GM12878 (cell line): Measurements from ENCODE around the gene GPC5. TPM values are rescaled to one million over a fixed set of nuclear protein-coding genes. Genes with fewer than 3 reads are reported as not detected.

ENCODE experiments used
- ATAC-seq: fragments of 200-7000 bp; cut with Tn5 transposase; 3 replicates; pipeline ENCODE4 v1.9.1; 2020; ENCODE audit warnings: mild to moderate bottlenecking, moderate library complexity
- BruUV-seq: library from RNA; stranded (reverse); fragments of 400-500 nt; replicated peaks from 2 replicates; lab custom pipeline; 2021; lab: Mats Ljungman, UMichigan
- CTCF ChIA-PET: fragments of 300-600 bp; sonication (Branson Sonifier 250); formaldehyde crosslinking; extraction: SDS; loops from one replicate; lab custom pipeline; 2021; ENCODE audit warnings: inconsistent platforms; lab: Yijun Ruan, JAX
- POLR2A ChIA-PET: fragments of 350-600 bp; formaldehyde crosslinking; extraction: SDS; loops from one replicate; lab custom pipeline; 2021; ENCODE audit warnings: inconsistent platforms; lab: Charles Lee
- RAD21 ChIA-PET: fragments of 300-600 bp; sonication (Branson Sonifier 250); formaldehyde crosslinking; loops from one replicate; lab custom pipeline; 2023; ENCODE audit warnings: antibody characterized with exemption; ENCODE audit not compliant: unreplicated experiment; lab: Charles Lee
- SMC1A ChIA-PET: fragments of 300-600 bp; sonication (Branson Sonifier 250); formaldehyde crosslinking; loops from one replicate; lab custom pipeline; 2023; ENCODE audit not compliant: unreplicated experiment, uncharacterized antibody; lab: Charles Lee
- DNase-seq: peaks from one replicate; pipeline ENCODE4 v3.0.0-alpha.2; 2011; ENCODE audit warnings: low read depth, low spot score
- FAIRE-seq: peaks from 3 replicates; lab custom pipeline; 2011; peaks lifted over from hg19 to GRCh38; lab: Jason Lieb, UNC
- H2AFZ ChIP-seq: 2 replicates; pipeline ENCODE4 v1.6.0; 2011; ENCODE audit warnings: low read depth, low read length, control low read depth; ENCODE audit not compliant: control insufficient read depth
- H3K27ac ChIP-seq: 2 replicates; pipeline ENCODE4 v1.5.1; 2011; ENCODE audit warnings: control low read depth; ENCODE audit not compliant: control insufficient read depth, insufficient read depth
- H3K27me3 ChIP-seq, 2 experiments: replicated peaks in 1 of 2; 2 replicates each; pipeline versions ENCODE4 v1.6.0 to v1.6.1; 2011; ENCODE audit warnings: low read length in 1 of 2; ENCODE audit not compliant: control insufficient read depth in 2 of 2, insufficient read depth in 2 of 2
- H3K36me3 ChIP-seq, 2 experiments: 2 replicates each; pipeline ENCODE4 v1.5.1; 2011; ENCODE audit warnings: low read length in 1 of 2; ENCODE audit not compliant: control insufficient read depth in 2 of 2, insufficient read depth in 2 of 2
- H3K4me1 ChIP-seq: 2 replicates; pipeline ENCODE4 v1.6.1; 2011; ENCODE audit warnings: mild to moderate bottlenecking, low read length, moderate library complexity, mixed read lengths; ENCODE audit not compliant: control insufficient read depth, insufficient read depth
- H3K4me2 ChIP-seq: 2 replicates; pipeline ENCODE4 v1.6.0; 2011; ENCODE audit warnings: control low read depth; ENCODE audit not compliant: control insufficient read depth, insufficient read depth
- H3K4me3 ChIP-seq: fragments of 200-600 bp; sonication (generic); 2 replicates; pipeline ENCODE4 v1.5.1; 2016
- H3K79me2 ChIP-seq: 2 replicates; pipeline ENCODE4 v1.6.0; 2011; ENCODE audit warnings: low read length; ENCODE audit not compliant: control insufficient read depth, insufficient read depth
- H3K9ac ChIP-seq: 2 replicates; pipeline ENCODE4 v1.8.0; 2011; ENCODE audit warnings: low read length, control low read depth, mixed read lengths; ENCODE audit not compliant: control insufficient read depth, insufficient read depth
- H3K9me3 ChIP-seq: replicated peaks from 3 replicates; pipeline ENCODE4 v1.5.1; 2011; ENCODE audit warnings: mild to moderate bottlenecking, low read length; ENCODE audit not compliant: control insufficient read depth, insufficient read depth
- H4K20me1 ChIP-seq: 2 replicates; pipeline ENCODE4 v1.6.0; 2011; ENCODE audit not compliant: control insufficient read depth, insufficient read depth
- ATF7 ChIP-seq: fragments of 450-650 bp; IDR thresholded peaks from 2 replicates; pipeline ENCODE4 v1.6.1; 2016; ENCODE audit warnings: low read depth, mild to moderate bottlenecking
- BCL11A ChIP-seq: IDR thresholded peaks from 2 replicates; pipeline ENCODE4 v1.6.1; 2011; ENCODE audit warnings: low read depth, low read length
- BHLHE40 ChIP-seq, 2 experiments: fragments of 450-650 bp in 1 of 2; IDR thresholded peaks; 2 replicates each; pipeline ENCODE4 v1.6.1; 2011 to 2017; ENCODE audit warnings: low read depth in 2 of 2, borderline replicate concordance in 1 of 2, improper control_type of control experiment in 1 of 2, low read length in 1 of 2, mild to moderate bottlenecking in 1 of 2
- BMI1 ChIP-seq: fragments of 450-650 bp; IDR thresholded peaks from 2 replicates; pipeline ENCODE4 v1.6.1; 2016; ENCODE audit warnings: mild to moderate bottlenecking, moderate library complexity, borderline replicate concordance
- CBX3 ChIP-seq: fragments of 200-600 bp; sonication (generic); IDR thresholded peaks from 2 replicates; pipeline ENCODE4 v1.6.1; 2016; ENCODE audit warnings: low read depth, borderline replicate concordance
- DPF2 ChIP-seq: fragments of 450-650 bp; IDR thresholded peaks from 2 replicates; pipeline ENCODE4 v1.6.1; 2017; ENCODE audit warnings: mild to moderate bottlenecking
- EP300 ChIP-seq, 2 experiments: fragments of 150-350 bp in 1 of 2; IDR thresholded peaks; 2 replicates each; pipeline ENCODE4 v1.6.1; 2011 to 2012; ENCODE audit warnings: low read depth in 2 of 2, low read length in 2 of 2, borderline replicate concordance in 1 of 2, improper control_type of control experiment in 1 of 2, inconsistent platforms in 1 of 2; ENCODE audit not compliant: control insufficient read depth in 1 of 2
- FOXM1 ChIP-seq: IDR thresholded peaks from 2 replicates; pipeline ENCODE4 v1.6.1; 2012; ENCODE audit warnings: low read depth, mild to moderate bottlenecking, inconsistent platforms, low read length, moderate library complexity
- MEF2A ChIP-seq: IDR thresholded peaks from 2 replicates; pipeline ENCODE4 v1.6.1; 2011; ENCODE audit warnings: low read depth, mild to moderate bottlenecking, low read length, moderate library complexity; ENCODE audit not compliant: insufficient read depth
- MXI1 ChIP-seq: fragments of 150-350 bp; IDR thresholded peaks from 2 replicates; pipeline ENCODE4 v1.6.1; 2011; ENCODE audit warnings: low read depth, mild to moderate bottlenecking, inconsistent platforms, low read length, improper control_type of control experiment
- PKNOX1 ChIP-seq: fragments of 450-650 bp; IDR thresholded peaks from 2 replicates; pipeline ENCODE4 v1.6.1; 2016; ENCODE audit warnings: mild to moderate bottlenecking
- REST ChIP-seq: IDR thresholded peaks from 2 replicates; pipeline ENCODE4 v1.6.1; 2012; ENCODE audit warnings: mild to moderate bottlenecking, low read depth, low read length
- RUNX3 ChIP-seq: IDR thresholded peaks from 2 replicates; pipeline ENCODE4 v1.6.1; 2012; ENCODE audit warnings: low read length, inconsistent platforms
- SREBF1 ChIP-seq: IDR thresholded peaks from 2 replicates; pipeline ENCODE4 v1.6.1; 2012; ENCODE audit warnings: mild to moderate bottlenecking, low read length
- TCF12 ChIP-seq: IDR thresholded peaks from 2 replicates; pipeline ENCODE4 v1.6.1; 2011; ENCODE audit warnings: low read depth, mild to moderate bottlenecking, low read length
- ZNF592 ChIP-seq: fragments of 450-650 bp; IDR thresholded peaks from 2 replicates; pipeline ENCODE4 v1.6.1; 2017; ENCODE audit warnings: mild to moderate bottlenecking, moderate library complexity
- WGBS: methylation state at CpG from one replicate; pipeline ENCODE4 v1.1.6; 2016; ENCODE audit warnings: low lambda C conversion rate; ENCODE audit not compliant: insufficient replicate concordance, insufficient coverage; ENCODE audit errors: missing lambda C conversion rate; 5-methylcytosine and 5-hydroxymethylcytosine counted together
- in situ Hi-C: fragments of 300-500 bp; cut with MboI; formaldehyde crosslinking; loops from 9 replicates; pipeline ENCODE4 v1.14.3; 2018; ENCODE audit warnings: mixed read lengths
- intact Hi-C: fragments of 100-400 bp; cut with micrococcal nuclease; formaldehyde crosslinking; loops from one replicate; pipeline ENCODE4 v1.14.2; 2022; ENCODE audit not compliant: unreplicated experiment
- polyA plus RNA-seq, 11 experiments: library from polyadenylated mRNA; depleted of rRNA in 4 of 11; unstranded in 6 of 11; stranded (reverse) in 5 of 11; fragments of >200 nt; fragmentation: Nextera tagmentation in 4 of 11; fragmentation: Illumina TruSeq in 1 of 11; extraction: Ambion mirVana in 4 of 11; extraction: Trizol in 1 of 11; gene quantifications; 1 replicate in 1 of 11; 2 replicates in 10 of 11; pipeline versions ENCODE4 v1.2.1 to v1.2.3, GENCODE V29; 2011 to 2016; ENCODE audit warnings: inconsistent platforms in 2 of 11, missing spikeins in 2 of 11, low read depth in 1 of 11
- total RNA-seq, 4 experiments: library from RNA; depleted of rRNA in 3 of 4; stranded (reverse); fragments of >200 nt in 3 of 4; fragmentation: Illumina TruSeq in 1 of 4; extraction: Trizol in 1 of 4; gene quantifications; 2 replicates each; pipeline versions ENCODE4 v1.2.1 to v1.2.3, GENCODE V29; 2013 to 2021

GPC5 gene
- total and polyA plus RNA-seq, 10 of the 15 experiments (the other 5 are each of a cell fraction or from before 2014, with no cell fraction given): 0.05 to 0.87 (median 0.44) TPM; not detected in 1

- no peaks in the 10 kb centered on the region for H3K79me2 ChIP-seq
- H2AFZ ChIP-seq: no peak overlapping the region
- POLR2A ChIA-PET: no interaction called here
- no peaks in the 10 kb centered on the region for H3K4me1 ChIP-seq
- no peaks in the 10 kb centered on the region for H3K9me3 ChIP-seq
- H3K27ac ChIP-seq: no peak overlapping the region
- CTCF ChIA-PET: no interaction called here
- H3K27me3 ChIP-seq: no peaks in the 10 kb centered on the region
- intact Hi-C loops (no loop called here), in situ Hi-C loops (no loop called here)
- no peak for FAIRE-seq
- H3K4me3 ChIP-seq: no peak overlapping the region
- SMC1A ChIA-PET: interaction anchor here (1.1 to 1.2 kb wide), 2 partner anchors 11 to 101 kb away, joined by 3 read pairs; no protein-coding TSS in a partner anchor
- WGBS: 33% methylated on average over 3 of the region's 3 CpGs
- H4K20me1 ChIP-seq: no peaks in the 10 kb centered on the region
- H3K36me3 ChIP-seq: no peaks in the 10 kb centered on the region
- H3K4me2 ChIP-seq: no peak overlapping the region
- no peak for DNase-seq
- BruUV-seq: no TSS peak
- RAD21 ChIA-PET: no interaction called here
- no peak overlapping the region for H3K9ac ChIP-seq
- peak; percentile 85 for ATAC-seq
- TF ChIP-seq REST (no peak), ATF7 (peak; percentile 27; the same call in 1 of the 2 replicates), BCL11A (no peak), FOXM1 (no peak), EP300 (IDR thresholded peaks at IDR 0.05; ENCODE audit: borderline replicate concordance in 1 of 2, control insufficient read depth in 1 of 2, low read depth in 2 of 2, low read length in 2 of 2) (peak in 1 of 2 experiments; percentile 13; a peak in 1 of 4 replicates), ZNF592 (no peak), BMI1 (no peak), CBX3 (no peak), DPF2 (0 out of 2 replicates have a peak, but pooled peaks have one; percentile 17), PKNOX1 (peak; percentile 41; the same call in 1 of the 2 replicates), BHLHE40 (IDR thresholded peaks at IDR 0.05; ENCODE audit: borderline replicate concordance in 1 of 2, low read depth in 2 of 2, low read length in 1 of 2) (peak in 1 of 2 experiments; percentile 26; a peak in 1 of 4 replicates), MEF2A (0 out of 2 replicates have a peak, but pooled peaks have one; percentile 23), MXI1 (no peak), SREBF1 (no peak), RUNX3 (peak; percentile 19; the same call in 1 of the 2 replicates), TCF12 (no peak)
These were observed 1440.4 kb downstream of the GPC5 start for GRCh38 chr13:92838786-92839185.
